Measurements from ENCODE around the gene GPR12. TPM values are rescaled to one million over a fixed set of nuclear protein-coding genes. Genes with fewer than 3 reads are reported as not detected.
A peak's percentile ranks its signal among the peaks of the same experiment; 100 is the strongest.

GPR12 gene
- total RNA-seq = not detected in 2 replicates

- TF ChIP-seq CTCF (IDR thresholded peaks at IDR 0.05; ENCODE audit: insufficient read depth, low read length, poor library complexity, severe bottlenecking) = no peak
- H3K27me3 ChIP-seq (ENCODE audit: control insufficient read depth, insufficient read depth, low read length) = peaks cover 44% of the 10 kb centered on the region
- DNase-seq (ENCODE audit: low read depth) = no peak
- no peaks in the 10 kb centered on the region for H3K36me3 ChIP-seq (ENCODE audit: control insufficient read depth, insufficient read depth, low read length)
- peak within 1 kb of the TSS; percentile 3 for H3K4me3 ChIP-seq (ENCODE audit: low read depth, low read length)
Observed at GRCh38 chr13:26759907-26760831, at the start of gene GPR12. Gene GPR12 (minus strand): TSS chr13:26760786. CDS start chr13:26759827, 959 bp downstream.

DNA sequence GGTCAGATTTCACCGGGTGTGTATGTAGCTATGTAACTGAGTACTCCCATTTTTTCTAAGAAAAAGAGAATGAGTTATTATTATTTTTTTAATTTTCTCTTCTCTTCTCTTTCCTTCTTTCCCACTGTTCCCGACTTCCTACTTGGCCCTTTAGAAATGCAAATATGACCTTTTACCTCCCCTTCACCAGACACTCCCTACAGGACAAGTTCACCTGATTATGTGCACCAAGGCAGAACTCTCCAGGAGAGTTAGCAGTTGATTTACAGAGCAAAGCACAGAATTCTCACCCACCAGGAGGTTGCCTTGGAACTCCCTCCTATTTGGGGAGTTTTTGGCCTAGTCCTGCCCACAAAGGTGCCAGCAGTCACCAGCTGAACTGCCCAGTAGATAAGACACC lies 49.5 kb upstream of the GPR12 start:
- no peak for DNase-seq (ENCODE audit: low read depth)
- no peaks in the 10 kb centered on the region for H3K36me3 ChIP-seq (ENCODE audit: control insufficient read depth, insufficient read depth, low read length)
- TF ChIP-seq CTCF (IDR thresholded peaks at IDR 0.05; ENCODE audit: insufficient read depth, low read length, poor library complexity, severe bottlenecking) = no peak
- peaks cover 7% of the 10 kb centered on the region for H3K27me3 ChIP-seq (ENCODE audit: control insufficient read depth, insufficient read depth, low read length)
- no peak overlapping the region for H3K4me3 ChIP-seq (ENCODE audit: low read depth, low read length)

DNA sequence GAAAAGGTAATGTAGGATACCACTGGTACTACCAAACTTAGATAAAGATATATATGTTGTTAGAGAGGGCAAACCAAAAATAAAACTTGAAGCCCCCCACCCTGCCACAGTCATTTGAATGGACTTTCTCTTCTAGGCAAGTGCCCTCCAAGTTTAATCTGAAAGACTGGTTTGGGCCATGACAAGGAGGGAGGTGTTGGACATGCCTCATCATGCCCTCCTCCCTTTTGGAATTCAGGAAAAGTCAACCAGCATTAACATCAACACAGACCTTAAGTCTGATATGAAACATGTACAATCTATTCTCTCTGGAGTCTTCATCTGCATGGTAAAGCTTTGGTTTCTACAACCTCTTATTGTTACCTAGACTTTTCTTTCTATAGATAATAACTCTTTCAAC lies 46.3 kb upstream of the GPR12 start:
- Histone ChIP-seq H3K4me3 (ENCODE audit: low read depth, low read length) (no peak overlapping the region), H3K27me3 (ENCODE audit: control insufficient read depth, insufficient read depth, low read length) (peaks cover 7% of the 10 kb centered on the region), H3K36me3 (ENCODE audit: control insufficient read depth, insufficient read depth, low read length) (no peaks in the 10 kb centered on the region)
- TF ChIP-seq CTCF (IDR thresholded peaks at IDR 0.05; ENCODE audit: insufficient read depth, low read length, poor library complexity, severe bottlenecking) = no peak
- DNase-seq (ENCODE audit: low read depth) = no peak

GRCh38 chr13:26787961-26788360 lies 27.4 kb upstream of the GPR12 start:
- peaks cover 10% of the 10 kb centered on the region for H3K27me3 ChIP-seq (ENCODE audit: control insufficient read depth, insufficient read depth, low read length)
- no peak for DNase-seq (ENCODE audit: low read depth)
- no peaks in the 10 kb centered on the region for H3K36me3 ChIP-seq (ENCODE audit: control insufficient read depth, insufficient read depth, low read length)
- no peak for TF ChIP-seq CTCF (IDR thresholded peaks at IDR 0.05; ENCODE audit: insufficient read depth, low read length, poor library complexity, severe bottlenecking)
- no peak overlapping the region for H3K4me3 ChIP-seq (ENCODE audit: low read depth, low read length)

DNA sequence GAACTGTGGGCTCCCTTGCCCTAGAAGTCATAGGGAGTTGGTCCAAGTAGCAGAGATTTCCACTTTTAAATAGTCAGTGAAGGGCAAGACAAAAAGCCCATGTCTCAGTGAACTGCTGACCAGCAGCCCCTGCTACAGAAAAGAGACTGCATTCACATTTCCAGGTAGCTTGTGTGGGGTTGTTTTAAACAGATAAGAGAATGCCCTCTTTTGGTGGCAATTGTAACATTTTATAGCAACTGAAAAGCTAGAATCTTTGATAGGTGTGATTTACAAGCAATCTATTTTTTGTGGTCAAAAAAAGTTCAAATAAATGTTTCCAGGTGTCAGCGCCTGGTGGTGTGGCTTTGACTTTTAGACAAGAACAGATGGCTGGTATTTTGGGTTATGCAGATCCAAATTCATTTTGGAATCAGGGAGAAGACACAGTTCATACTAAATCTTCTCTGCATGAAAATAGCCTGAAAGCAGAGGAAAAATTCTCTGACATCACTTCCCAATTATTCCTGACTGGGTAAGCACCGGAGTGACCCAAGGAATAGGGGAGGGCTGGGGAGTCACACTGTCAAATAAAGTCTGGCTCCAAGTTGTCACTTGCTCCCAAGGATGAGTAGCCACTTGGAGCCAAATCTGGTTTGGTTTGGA lies 26.2 kb upstream of the GPR12 start:
- Histone ChIP-seq H3K36me3 (ENCODE audit: control insufficient read depth, insufficient read depth, low read length) (no peaks in the 10 kb centered on the region), H3K27me3 (ENCODE audit: control insufficient read depth, insufficient read depth, low read length) (peaks cover 12% of the 10 kb centered on the region), H3K4me3 (ENCODE audit: low read depth, low read length) (no peak overlapping the region)
- no peak for TF ChIP-seq CTCF (IDR thresholded peaks at IDR 0.05; ENCODE audit: insufficient read depth, low read length, poor library complexity, severe bottlenecking)
- no peak for DNase-seq (ENCODE audit: low read depth)
